GM21447 (cell line): ENCODE measurements around the gene TVP23C.

Source experiments
- ATAC-seq: cut with Tn5 transposase; IDR thresholded peaks from one replicate; pipeline ENCODE4 v1.9.1; 2021; ENCODE audit not compliant: unreplicated experiment

Gene TVP23C

GRCh38 chr17:15465045-15465701 lies 98.1 kb downstream of the TVP23C start:
- ATAC-seq: no peak

DNA sequence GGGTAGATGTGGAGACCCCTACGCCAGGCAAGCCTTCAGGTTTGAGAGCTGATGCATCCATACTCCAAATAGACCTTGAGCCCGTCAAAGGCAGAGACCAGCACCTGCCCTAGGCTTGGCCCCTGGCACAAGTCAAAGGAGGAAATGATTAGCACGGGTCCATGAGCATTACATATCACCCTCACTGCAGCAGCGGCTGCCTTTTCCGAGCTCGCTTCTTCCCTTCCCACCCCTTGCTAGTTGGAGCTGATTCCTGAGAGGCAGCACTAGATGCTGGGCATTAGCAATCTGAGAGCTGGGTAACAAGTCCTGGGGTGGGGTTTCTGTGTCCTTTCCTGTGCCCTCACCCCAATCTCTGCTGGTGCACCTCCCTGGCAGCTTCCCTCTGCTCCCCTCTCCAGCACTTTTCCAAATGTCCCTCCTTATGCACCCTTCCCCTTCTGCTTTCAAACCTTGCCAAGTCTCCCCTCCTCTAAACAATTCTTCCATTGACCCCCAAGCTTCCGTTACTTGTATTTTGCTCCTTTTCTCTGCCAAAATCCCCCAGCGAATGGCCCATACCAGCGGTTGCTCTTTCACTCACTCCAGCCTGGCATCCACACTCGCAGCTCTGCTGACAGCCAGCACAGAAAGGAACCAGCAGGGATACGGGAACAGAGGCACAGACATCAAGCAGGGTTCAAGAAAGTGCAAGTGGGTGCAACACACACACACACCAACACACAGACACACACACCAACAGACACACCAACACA lies 98.9 kb downstream of the TVP23C start:
- no peak for ATAC-seq

DNA sequence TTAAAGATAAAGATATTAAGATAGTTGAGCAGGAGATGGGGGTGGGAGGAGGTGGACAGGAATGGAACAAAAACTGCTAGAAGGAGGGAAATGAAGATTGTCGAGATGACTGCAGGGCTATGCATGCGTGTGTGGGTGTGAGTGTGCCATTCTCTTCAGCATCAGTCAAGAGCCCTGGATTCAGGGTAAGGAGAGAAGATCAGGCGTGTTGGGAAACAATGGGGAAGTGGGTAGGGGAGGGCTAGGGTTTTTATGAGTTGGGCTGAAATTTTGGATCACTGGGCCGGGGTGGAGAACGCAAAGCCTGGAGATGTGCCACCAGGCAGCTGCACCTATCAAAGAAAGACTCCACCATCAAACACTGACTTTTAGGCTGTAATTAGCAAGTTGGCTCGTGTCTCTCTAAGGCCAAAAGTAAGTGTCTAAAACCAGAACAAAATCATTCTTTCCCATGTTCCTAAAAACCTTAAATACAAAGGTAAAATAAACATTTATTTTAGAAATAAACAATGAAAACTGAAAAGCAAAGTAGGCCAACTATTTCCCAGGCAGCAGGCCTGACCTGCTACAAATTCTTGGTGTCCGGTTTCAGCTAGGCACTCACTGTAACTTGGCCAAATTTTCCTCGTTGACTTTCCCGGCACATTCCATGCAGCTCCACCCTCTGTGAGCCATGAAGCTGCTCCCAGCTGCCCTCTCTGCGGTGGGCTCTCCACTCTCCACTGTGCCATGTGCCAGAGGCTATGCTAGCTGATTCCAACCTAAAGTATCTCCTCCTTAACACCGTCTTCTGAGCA lies 100.1 kb downstream of the TVP23C start:
- ATAC-seq: no peak

DNA sequence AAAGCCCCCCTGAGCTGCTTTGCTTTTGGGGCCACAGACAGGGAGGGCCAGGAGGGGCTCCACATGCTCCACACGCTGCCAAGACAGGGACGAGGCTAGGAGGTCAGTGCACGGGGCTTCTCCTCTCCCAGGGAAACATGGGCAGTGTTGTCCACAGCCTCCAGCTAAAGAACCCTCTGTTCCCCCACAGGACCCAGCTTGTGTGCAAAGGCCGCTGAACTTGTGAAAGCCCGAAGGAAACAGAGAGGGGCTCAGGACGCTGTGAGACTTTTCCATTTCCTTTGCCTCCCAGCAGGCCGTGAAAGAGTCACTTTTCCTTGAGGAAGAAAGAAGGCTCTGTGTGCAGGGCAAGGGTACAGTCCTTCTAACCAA lies 105.6 kb downstream of the TVP23C start:
- no peak for ATAC-seq

DNA sequence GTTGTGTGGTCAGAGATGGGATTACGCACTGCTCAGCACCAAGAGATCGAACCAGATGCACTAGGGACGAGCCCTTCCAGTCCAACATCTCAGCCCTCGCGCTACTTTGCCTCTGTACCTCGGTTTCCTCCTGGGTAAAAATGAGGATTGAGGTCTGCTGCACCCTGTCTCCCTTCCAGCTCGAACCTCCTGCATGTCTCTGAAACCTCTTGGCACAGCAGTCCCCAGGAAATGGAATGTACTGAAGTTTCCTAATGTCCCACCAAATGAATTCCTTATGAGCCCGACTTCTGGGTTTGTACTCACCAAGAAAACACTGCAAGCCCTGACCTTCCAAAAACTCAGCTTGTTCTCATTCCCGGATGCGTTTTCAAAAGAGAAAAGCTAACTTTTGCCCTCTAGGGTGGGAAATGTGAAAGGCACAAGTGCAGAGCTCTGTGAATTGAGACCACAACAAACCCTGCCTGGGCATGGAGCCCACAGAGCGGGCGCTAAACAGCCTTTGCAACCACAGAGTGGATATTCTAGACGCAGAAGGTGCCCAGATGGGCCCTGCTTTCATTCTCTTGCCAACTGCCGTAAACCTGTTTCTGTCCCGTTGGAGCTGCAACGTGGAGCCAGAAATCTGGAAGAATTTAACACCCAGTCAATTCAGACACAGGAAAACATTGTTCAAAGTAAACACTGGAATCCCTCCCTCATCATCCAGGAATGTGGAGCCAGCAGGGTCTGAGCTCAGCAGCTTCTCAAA lies 106.1 kb downstream of the TVP23C start:
- no peak for ATAC-seq

- ATAC-seq: no peak
Observed at GRCh38 chr17:15456496-15456895, 106.8 kb downstream of the TVP23C start.

- ATAC-seq: no peak
Observed at GRCh38 chr17:15454346-15454745, 108.9 kb downstream of the TVP23C start.

GRCh38 chr17:15453782-15454181 lies 109.5 kb downstream of the TVP23C start:
- ATAC-seq: no peak

GRCh38 chr17:15453246-15453645 lies 110.0 kb downstream of the TVP23C start:
- no peak for ATAC-seq

DNA sequence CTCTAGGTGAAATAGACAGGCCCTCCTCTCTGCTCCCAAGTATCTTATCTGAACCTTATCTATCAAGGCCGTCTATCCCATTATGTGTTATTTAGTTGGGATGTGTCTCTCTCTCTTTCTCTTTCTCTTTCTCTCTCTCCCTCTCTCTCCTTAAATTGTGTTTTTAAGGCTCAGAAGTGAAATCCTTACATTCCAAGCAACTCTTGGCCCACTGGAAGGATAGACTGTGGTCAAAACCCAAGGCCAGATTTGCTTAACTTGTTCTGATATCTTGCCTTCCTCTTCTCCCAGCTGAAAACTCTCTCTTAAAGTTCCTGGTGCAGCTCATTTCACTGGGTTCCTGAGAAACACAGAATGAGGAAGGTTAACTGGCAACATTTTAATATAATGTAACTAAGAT lies 110.5 kb downstream of the TVP23C start:
- ATAC-seq: no peak
